ENCODE measurements around the gene WNT11.

WNT11 gene

DNA sequence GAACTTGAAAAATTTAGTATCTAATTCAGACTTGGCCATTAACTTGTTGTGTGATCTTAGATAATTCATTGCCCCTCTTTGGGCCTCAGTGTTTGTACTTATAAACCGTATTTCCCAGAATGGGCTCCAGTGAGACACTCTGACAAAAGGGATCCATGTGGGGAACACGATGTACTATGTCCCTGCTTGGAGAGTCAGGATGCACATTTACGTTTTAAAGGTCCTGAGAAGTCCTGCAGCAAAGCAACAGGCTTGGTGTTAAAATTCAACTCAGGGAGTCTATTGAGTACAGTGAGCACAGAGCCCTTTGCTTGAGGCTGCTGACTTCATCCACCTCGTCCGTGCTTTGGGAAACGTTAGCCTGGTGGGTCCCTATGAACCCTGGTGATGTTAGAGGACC lies 9.0 kb downstream of the WNT11 start:
- no peaks in the 10 kb centered on the region for H3F3A ChIP-seq (ENCODE audit: insufficient read depth, low read length)
- H3K79me2 ChIP-seq (ENCODE audit: low read length) = no peaks in the 10 kb centered on the region
- H3K4me1 ChIP-seq (ENCODE audit: low read length) = no peaks in the 10 kb centered on the region
- H3K27ac ChIP-seq (ENCODE audit: low read length) = no peak overlapping the region
- H2AFZ ChIP-seq (ENCODE audit: low read length) = no peak overlapping the region
- no peak overlapping the region for H3K4me3 ChIP-seq (ENCODE audit: low read length)
- H4K20me1 ChIP-seq (ENCODE audit: insufficient read depth, low read length) = no peaks in the 10 kb centered on the region
- H3K9me3 ChIP-seq (replicated peaks; ENCODE audit: insufficient read depth, low read length) = no peaks in the 10 kb centered on the region
- H3K27me3 ChIP-seq (replicated peaks; ENCODE audit: insufficient read depth, low read length) = 0 out of 2 replicates have a peak, but pooled peaks cover 5% of the 10 kb centered on the region
- TF ChIP-seq EZH2phosphoT487 (IDR thresholded peaks at IDR 0.05; ENCODE audit: low read length) (no peak), CTCF (IDR thresholded peaks at IDR 0.05; ENCODE audit: low read length) (no peak), EZH2 (optimal IDR thresholded peaks at IDR 0.05; ENCODE audit: low read depth, low read length) (no peak)
- H3K4me2 ChIP-seq (ENCODE audit: low read depth, low read length) = no peak overlapping the region
- H3K9me2 ChIP-seq (replicated peaks; ENCODE audit: insufficient read depth, low read length) = no peaks in the 10 kb centered on the region
- H3K36me3 ChIP-seq (replicated peaks; ENCODE audit: insufficient read depth, low read length) = no peaks in the 10 kb centered on the region
- DNase-seq = no peak
- no peak overlapping the region for H3K9ac ChIP-seq (ENCODE audit: low read length)

DNA sequence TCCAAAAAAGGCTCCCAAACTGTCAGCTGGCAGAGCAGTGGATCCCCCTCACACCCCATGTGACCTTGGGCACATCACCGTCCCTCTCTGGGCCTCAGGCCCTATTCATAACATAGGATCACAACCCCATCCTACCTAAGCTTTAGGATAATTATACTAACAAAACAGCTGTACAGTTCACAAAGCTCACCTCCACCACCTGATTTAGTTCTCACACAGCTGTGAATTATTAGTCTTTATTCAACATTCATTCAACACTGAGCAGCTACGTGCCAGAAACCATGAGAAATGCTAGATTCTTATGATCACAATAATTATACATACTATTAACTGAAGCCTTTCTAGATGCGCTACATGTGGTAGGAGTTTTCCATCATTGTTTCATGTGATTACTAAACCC lies 9.5 kb downstream of the WNT11 start:
- H3K27me3 ChIP-seq (replicated peaks; ENCODE audit: insufficient read depth, low read length) = 0 out of 2 replicates have a peak, but pooled peaks cover 3% of the 10 kb centered on the region
- no peak for DNase-seq

GRCh38 chr11:76194872-76195668 lies 11.2 kb downstream of the WNT11 start:
- H4K20me1 ChIP-seq (ENCODE audit: insufficient read depth, low read length) = no peaks in the 10 kb centered on the region
- no peak for TF ChIP-seq EZH2phosphoT487 (IDR thresholded peaks at IDR 0.05; ENCODE audit: low read length)
- no peak for TF ChIP-seq CTCF (IDR thresholded peaks at IDR 0.05; ENCODE audit: low read length)
- TF ChIP-seq EZH2 (optimal IDR thresholded peaks at IDR 0.05; ENCODE audit: low read depth, low read length) = no peak
- DNase-seq = no peak
- H3K9me3 ChIP-seq (replicated peaks; ENCODE audit: insufficient read depth, low read length) = no peaks in the 10 kb centered on the region
- no peaks in the 10 kb centered on the region for H3K9me2 ChIP-seq (replicated peaks; ENCODE audit: insufficient read depth, low read length)
- H3K4me3 ChIP-seq (ENCODE audit: low read length) = no peak overlapping the region
- H3K27ac ChIP-seq (ENCODE audit: low read length) = no peak overlapping the region
- H3K4me2 ChIP-seq (ENCODE audit: low read depth, low read length) = no peak overlapping the region
- H2AFZ ChIP-seq (ENCODE audit: low read length) = no peak overlapping the region
- H3F3A ChIP-seq (ENCODE audit: insufficient read depth, low read length) = no peaks in the 10 kb centered on the region
- no peaks in the 10 kb centered on the region for H3K79me2 ChIP-seq (ENCODE audit: low read length)
- H3K36me3 ChIP-seq (replicated peaks; ENCODE audit: insufficient read depth, low read length) = no peaks in the 10 kb centered on the region
- no peaks in the 10 kb centered on the region for H3K27me3 ChIP-seq (replicated peaks; ENCODE audit: insufficient read depth, low read length)
- H3K4me1 ChIP-seq (ENCODE audit: low read length) = no peaks in the 10 kb centered on the region
- no peak overlapping the region for H3K9ac ChIP-seq (ENCODE audit: low read length)

More for the DNA sequence above, 9.5 kb downstream of the WNT11 start:
- H2AFZ ChIP-seq (ENCODE audit: low read length) = no peak overlapping the region
- no peak overlapping the region for H3K27ac ChIP-seq (ENCODE audit: low read length)
- H3K9ac ChIP-seq (ENCODE audit: low read length) = no peak overlapping the region
- H3K4me1 ChIP-seq (ENCODE audit: low read length) = no peaks in the 10 kb centered on the region
- H3K4me3 ChIP-seq (ENCODE audit: low read length) = no peak overlapping the region
- H3K9me2 ChIP-seq (replicated peaks; ENCODE audit: insufficient read depth, low read length) = no peaks in the 10 kb centered on the region
- no peaks in the 10 kb centered on the region for H4K20me1 ChIP-seq (ENCODE audit: insufficient read depth, low read length)
- H3K79me2 ChIP-seq (ENCODE audit: low read length) = no peaks in the 10 kb centered on the region
- H3K9me3 ChIP-seq (replicated peaks; ENCODE audit: insufficient read depth, low read length) = no peaks in the 10 kb centered on the region
- no peaks in the 10 kb centered on the region for H3F3A ChIP-seq (ENCODE audit: insufficient read depth, low read length)
- no peaks in the 10 kb centered on the region for H3K36me3 ChIP-seq (replicated peaks; ENCODE audit: insufficient read depth, low read length)
- no peak overlapping the region for H3K4me2 ChIP-seq (ENCODE audit: low read depth, low read length)
- TF ChIP-seq EZH2phosphoT487 (IDR thresholded peaks at IDR 0.05; ENCODE audit: low read length) (no peak), EZH2 (optimal IDR thresholded peaks at IDR 0.05; ENCODE audit: low read depth, low read length) (no peak), CTCF (IDR thresholded peaks at IDR 0.05; ENCODE audit: low read length) (no peak)

Data from MM.1S (cell line).